Measurements from ENCODE around the gene RAB3D.

DNA sequence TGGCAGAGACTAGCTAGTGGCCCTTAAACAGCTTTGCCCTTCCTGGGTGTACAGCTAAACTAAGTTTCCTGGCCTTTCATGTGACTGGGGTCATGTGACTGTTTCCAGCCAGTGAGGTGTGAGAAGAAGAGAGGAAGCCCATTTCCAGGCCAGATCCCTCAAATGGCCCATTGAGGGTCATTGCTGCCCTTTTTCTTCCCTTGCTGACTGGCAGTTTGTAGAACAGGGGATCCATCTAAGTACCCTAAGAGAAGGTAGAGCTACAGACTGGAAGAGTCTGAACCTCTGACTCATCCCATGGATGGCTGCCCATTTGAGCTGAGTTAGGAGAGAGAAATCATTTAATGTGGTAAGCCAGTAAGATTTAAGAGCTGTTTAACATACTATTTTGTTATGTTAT is 37.8 kb upstream of the RAB3D start:
- no peak for TF ChIP-seq YY1 (IDR thresholded peaks at IDR 0.05; ENCODE audit: insufficient read depth, insufficient read length)
- no peak for TF ChIP-seq SUZ12 (IDR thresholded peaks at IDR 0.05; ENCODE audit: extremely low read depth, insufficient read depth, insufficient read length)

All from NT2/D1 (cell line).